ENCODE results near the gene FAT1.

GRCh38 chr4:186622788-186623464, 100.7 kb downstream of the FAT1 start:
- TF ChIP-seq CTCF (IDR thresholded peaks at IDR 0.05) (no peak), EP300 (IDR thresholded peaks at IDR 0.05) (no peak), POLR2AphosphoS5 (IDR thresholded peaks at IDR 0.05) (no peak)

Data from sigmoid colon (tissue), 4 donors.